Heart right ventricle (tissue), 16 donors: ENCODE results near the gene IQSEC3. TPM values are rescaled to one million over a fixed set of nuclear protein-coding genes. Genes with fewer than 3 reads are reported as not detected.

Experiments used
- ATAC-seq, 8 donors: fragments of 200-7000 bp; cut with Tn5 transposase; one replicate each; pipeline ENCODE4 v1.9.1; 2020; ENCODE audit warnings: mild to moderate bottlenecking in 8 of 8, moderate library complexity in 8 of 8, moderate number of reproducible peaks in 1 of 8
- DNase-seq, 2 donors: peaks; one replicate each; pipeline ENCODE4 v3.0.0-alpha.2; 2020
- H3K27ac ChIP-seq, 10 donors: fragments of 200-600 bp; sonication (generic) in 2 of 10; one replicate each; pipeline versions ENCODE4 v1.5.0 to v1.8.0; 2020 to 2022; ENCODE audit warnings: mild to moderate bottlenecking in 3 of 10
- H3K27me3 ChIP-seq, 7 donors: fragments of 200-600 bp; one replicate each; pipeline ENCODE4 v1.8.0; 2021 to 2022; ENCODE audit warnings: mild to moderate bottlenecking in 2 of 7
- H3K36me3 ChIP-seq, 9 donors: fragments of 200-600 bp; sonication (generic) in 1 of 9; one replicate each; pipeline versions ENCODE4 v1.5.0 to v1.8.0; 2020 to 2022; ENCODE audit warnings: mild to moderate bottlenecking in 2 of 9
- H3K4me1 ChIP-seq, 9 donors: fragments of 200-600 bp; sonication (generic) in 1 of 9; one replicate each; pipeline versions ENCODE4 v1.5.0 to v1.8.0; 2020 to 2022; ENCODE audit warnings: mild to moderate bottlenecking in 4 of 9
- H3K4me3 ChIP-seq, 10 donors: fragments of 200-600 bp; sonication (generic) in 2 of 10; one replicate each; pipeline versions ENCODE4 v1.5.0 to v1.8.0; 2020 to 2022; ENCODE audit warnings: mild to moderate bottlenecking in 7 of 10, moderate library complexity in 2 of 10
- H3K9me3 ChIP-seq, 11 donors: fragments of 200-600 bp in 10 of 11; sonication (generic) in 2 of 11; one replicate each; pipeline versions ENCODE4 v1.5.0 to v1.8.0; 2013 to 2022; ENCODE audit warnings: mild to moderate bottlenecking in 2 of 11, control low read depth in 1 of 11, moderate library complexity in 1 of 11
- CTCF ChIP-seq, 9 donors: fragments of 200-600 bp; sonication (generic) in 2 of 9; IDR thresholded peaks; one replicate each; pipeline versions ENCODE4 v1.5.0 to v1.8.0; 2021 to 2022; ENCODE audit warnings: antibody characterized with exemption in 9 of 9, mild to moderate bottlenecking in 5 of 9, moderate library complexity in 1 of 9
- WGBS, 2 donors: extraction: QIAGEN DNeasy Blood & Tissue Kit; methylation state at CpG; one replicate each; pipeline ENCODE4 v1.1.7; 2013; ENCODE audit warnings: inconsistent platforms in 1 of 2; 5-methylcytosine and 5-hydroxymethylcytosine counted together
- intact Hi-C, 10 donors: fragments of 100-400 bp; cut with DNase I; formaldehyde crosslinking; loops; one replicate each; pipeline versions ENCODE4 v1.11.1 to v1.14.2; 2022
- polyA plus RNA-seq, 2 donors: library from polyadenylated mRNA; stranded (reverse); fragments of 200-250 nt; gene quantifications; one replicate each; pipeline ENCODE4 v1.2.3, GENCODE V29; 2013
- total RNA-seq, 10 donors: library from RNA; stranded (reverse); fragmentation: NEBNext Ultra II Directional in 3 of 10; extraction: Animal tissue kit (Norgen Biotek cat#: 25700) in 3 of 10; gene quantifications; one replicate each; pipeline versions ENCODE4 v1.2.1 to v1.2.4, GENCODE V29; 2021 to 2023
- donor health status: Arrhythmogenic right ventricular cardiomyopathy.
- donor health status: ischemic (EF 13 %, LVEDD 7.1; RV severe dilation, severe dysfunction).
- donor health status: healthy with polysubstance abuse.
- donor health status: DM: no; HTN: yes; CAD: no.
- donor health status: DM: no; HTN: no; CAD: no.
- donor health status: ischemic (EF 25% LVEDD 6.9; RV normal size, moderate dysfunction).
- donor health status: ischemic (EF 25% LVEDD 5.7; RV mildly dilated, moderate dysfunction).
- donor health status: healthy.
- donor health status: DM: yes; HTN: yes; CAD: no.
- donor health status: Ischemic cardiomyopathy.
- donor health status: ischemic (EF 35%, LVEDD 5.7; RV mildly dilated, moderate dysfunction).
- donor health status: nonischemic (EF 11% LVEDD 7.7; RV severe dilation, severe dysfunction).
- donor health status: DM: yes; HTN: yes; CAD: no.
- donor health status: PGD.
- donor health status: ischemic (EF 29% LVEDD 5.4; RV normal size, mild dysfunction).
- donor health status: nonischemic (EF 23%, LVEDD 6.1; RV moderate dilation, normal function).

The IQSEC3 gene
- total and polyA plus RNA-seq, 12 donors, result 0.30 to 2.7 (median 1.1) TPM

GRCh38 chr12:53735-54730 is 12.5 kb upstream of the IQSEC3 start:
- Histone ChIP-seq H3K27me3 (peaks cover 10 to 73% (median 54%) of the 10 kb centered on the region in 7 donors), H3K4me3 (no peak overlapping the region), H3K27ac (no peak overlapping the region), H3K4me1 (no peaks in the 10 kb centered on the region), H3K36me3 (no peaks in the 10 kb centered on the region), H3K9me3 (peaks cover 0 to 13% (median 3%) of the 10 kb centered on the region in 11 donors)
- no peak for DNase-seq
- 31 to 35% methylated on average over 4 of the region's 4 CpGs for WGBS, 2 donors
- intact Hi-C loops, result no loop called here
- peak in 2 of 8 donors; percentile 10 to 11 for ATAC-seq
- TF ChIP-seq CTCF (IDR thresholded peaks at IDR 0.05), result no peak

DNA sequence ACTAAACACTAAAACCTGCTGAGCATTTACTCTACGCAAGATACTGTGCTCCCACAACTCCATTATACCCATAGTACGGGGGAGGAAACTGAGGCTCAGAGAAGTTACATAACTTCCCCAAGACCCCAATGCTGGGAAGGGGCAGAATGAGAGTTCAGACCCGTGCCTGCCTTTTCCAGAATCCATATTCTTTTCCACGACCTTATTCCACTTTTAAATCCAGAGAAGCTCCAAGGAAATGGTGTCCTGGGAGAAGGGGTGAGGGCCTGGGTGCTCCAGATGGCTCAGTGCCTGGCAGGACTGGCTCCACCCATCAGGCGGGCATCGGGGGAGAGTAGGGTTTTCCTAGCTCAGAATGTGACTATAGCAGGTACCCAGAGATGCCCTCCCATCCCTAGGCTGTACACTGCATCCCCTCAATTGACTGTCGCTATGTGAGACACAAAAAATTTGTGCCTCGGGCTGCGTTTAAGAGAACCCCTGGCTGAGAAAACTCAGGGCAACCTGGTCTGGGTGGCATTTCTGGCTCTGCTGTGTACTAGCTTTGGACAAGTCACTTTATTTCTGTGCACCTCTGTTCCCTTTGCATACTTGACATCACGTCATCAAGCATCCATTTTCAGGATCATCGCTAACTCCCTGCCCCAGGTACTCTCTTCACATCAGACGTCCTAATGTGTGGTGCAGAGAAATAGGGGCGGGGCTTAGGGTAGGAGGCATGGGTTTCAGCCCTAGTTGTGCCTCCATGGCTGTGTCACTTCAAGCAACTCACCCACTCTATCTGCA is 11.6 kb upstream of the IQSEC3 start:
- intact Hi-C loops, result no loop called here
- no peaks in the 10 kb centered on the region for H3K36me3 ChIP-seq
- no peak for TF ChIP-seq CTCF (IDR thresholded peaks at IDR 0.05)
- H3K27me3 ChIP-seq, result peaks cover 10 to 79% (median 59%) of the 10 kb centered on the region in 7 donors
- WGBS, 2 donors, result 63% methylated on average over 13 of the region's 13 CpGs
- no peak overlapping the region for H3K4me3 ChIP-seq
- no peaks in the 10 kb centered on the region for H3K4me1 ChIP-seq
- ATAC-seq (peak in 2 of 8 donors; percentile 11 to 16), DNase-seq (no peak)
- H3K9me3 ChIP-seq, result peaks cover 0 to 19% (median 3%) of the 10 kb centered on the region in 11 donors
- no peak overlapping the region for H3K27ac ChIP-seq

- no peak for TF ChIP-seq CTCF (IDR thresholded peaks at IDR 0.05)
- peaks cover 0 to 22% (median 4%) of the 10 kb centered on the region in 11 donors for H3K9me3 ChIP-seq
- no peaks in the 10 kb centered on the region for H3K36me3 ChIP-seq
- intact Hi-C loops, result no loop called here
- H3K4me3 ChIP-seq, result no peak overlapping the region
- no peaks in the 10 kb centered on the region for H3K4me1 ChIP-seq
- H3K27ac ChIP-seq, result no peak overlapping the region
- 65 to 66% methylated on average over 7 of the region's 7 CpGs for WGBS, 2 donors
- ATAC-seq (peak in 1 of 8 donors; percentile 15), DNase-seq (no peak)
- peaks cover 10 to 76% (median 58%) of the 10 kb centered on the region in 7 donors for H3K27me3 ChIP-seq
Observed at GRCh38 chr12:56683-57346, 9.8 kb upstream of the IQSEC3 start.

DNA sequence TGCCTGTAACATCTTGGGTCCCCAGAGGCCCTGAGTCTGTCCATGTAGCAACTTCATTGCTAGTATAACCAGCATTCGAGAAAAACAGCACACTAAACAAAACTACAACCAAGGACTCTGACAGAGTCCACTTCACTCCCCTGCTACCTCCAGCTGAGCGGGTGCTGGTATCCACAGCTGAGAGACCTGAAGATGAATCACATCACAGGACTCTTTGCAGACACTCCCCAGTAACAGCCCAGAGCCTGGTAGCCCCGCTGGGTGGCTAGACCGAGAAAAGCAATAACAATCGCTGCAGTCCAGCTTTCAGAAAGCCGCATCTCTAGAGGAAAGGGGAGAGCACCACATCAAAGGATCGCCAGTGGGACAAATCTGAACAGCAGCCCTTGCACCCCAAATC is 9.0 kb upstream of the IQSEC3 start:
- ATAC-seq (no peak), DNase-seq (no peak)
- 74 to 75% methylated on average over 7 of the region's 7 CpGs for WGBS, 2 donors
- peaks cover 10 to 71% (median 51%) of the 10 kb centered on the region in 7 donors for H3K27me3 ChIP-seq
- no peak overlapping the region for H3K4me3 ChIP-seq
- H3K4me1 ChIP-seq, result no peaks in the 10 kb centered on the region
- H3K36me3 ChIP-seq, result no peaks in the 10 kb centered on the region
- H3K27ac ChIP-seq, result no peak overlapping the region
- peaks cover 0 to 25% (median 4%) of the 10 kb centered on the region in 11 donors for H3K9me3 ChIP-seq
- intact Hi-C loops, result no loop called here
- no peak for TF ChIP-seq CTCF (IDR thresholded peaks at IDR 0.05)
